ENCODE results near the gene SORCS3.

Gene SORCS3

GRCh38 chr10:104937567-104937966 lies 296.5 kb downstream of the SORCS3 start:
- no peak for TF ChIP-seq CTCF (IDR thresholded peaks at IDR 0.05)
- no peak overlapping the region for H3K4me3 ChIP-seq (ENCODE audit: low read depth in 1 of 2, low read length in 1 of 2)
- H3K36me3 ChIP-seq = no peaks in the 10 kb centered on the region
- H3K27me3 ChIP-seq = no peaks in the 10 kb centered on the region
- no peaks in the 10 kb centered on the region for H3K9me3 ChIP-seq
- no peaks in the 10 kb centered on the region for H3K4me1 ChIP-seq (ENCODE audit: control insufficient read depth in 1 of 2, insufficient read depth in 1 of 2, low read depth in 1 of 2, low read length in 1 of 2)
- H3K27ac ChIP-seq = no peak overlapping the region

GRCh38 chr10:104938031-104938430 lies 296.9 kb downstream of the SORCS3 start:
- H3K27ac ChIP-seq = no peak overlapping the region
- H3K9me3 ChIP-seq = no peaks in the 10 kb centered on the region
- H3K4me1 ChIP-seq (ENCODE audit: control insufficient read depth in 1 of 2, insufficient read depth in 1 of 2, low read depth in 1 of 2, low read length in 1 of 2) = no peaks in the 10 kb centered on the region
- H3K27me3 ChIP-seq = no peaks in the 10 kb centered on the region
- no peak overlapping the region for H3K4me3 ChIP-seq (ENCODE audit: low read depth in 1 of 2, low read length in 1 of 2)
- no peaks in the 10 kb centered on the region for H3K36me3 ChIP-seq
- TF ChIP-seq CTCF (IDR thresholded peaks at IDR 0.05) = no peak

GRCh38 chr10:104941662-104942061 lies 300.6 kb downstream of the SORCS3 start:
- H3K4me1 ChIP-seq (ENCODE audit: control insufficient read depth in 1 of 2, insufficient read depth in 1 of 2, low read depth in 1 of 2, low read length in 1 of 2) = no peaks in the 10 kb centered on the region
- no peaks in the 10 kb centered on the region for H3K36me3 ChIP-seq
- H3K27me3 ChIP-seq = no peaks in the 10 kb centered on the region
- H3K4me3 ChIP-seq (ENCODE audit: low read depth in 1 of 2, low read length in 1 of 2) = no peak overlapping the region
- H3K9me3 ChIP-seq = no peaks in the 10 kb centered on the region
- H3K27ac ChIP-seq = no peak overlapping the region
- no peak for TF ChIP-seq CTCF (IDR thresholded peaks at IDR 0.05)

GRCh38 chr10:104947314-104947713 lies 306.2 kb downstream of the SORCS3 start:
- Histone ChIP-seq H3K27ac (no peak overlapping the region), H3K9me3 (no peaks in the 10 kb centered on the region)
- TF ChIP-seq CTCF (IDR thresholded peaks at IDR 0.05) = no peak

GRCh38 chr10:104957178-104957841 lies 316.2 kb downstream of the SORCS3 start:
- H3K27ac ChIP-seq = no peak overlapping the region
- no peaks in the 10 kb centered on the region for H3K27me3 ChIP-seq
- no peak overlapping the region for H3K4me3 ChIP-seq (ENCODE audit: low read depth in 1 of 2, low read length in 1 of 2)
- H3K4me1 ChIP-seq (ENCODE audit: control insufficient read depth in 1 of 2, insufficient read depth in 1 of 2, low read depth in 1 of 2, low read length in 1 of 2) = no peaks in the 10 kb centered on the region
- no peak for TF ChIP-seq CTCF (IDR thresholded peaks at IDR 0.05)
- H3K36me3 ChIP-seq = no peaks in the 10 kb centered on the region
- H3K9me3 ChIP-seq = no peaks in the 10 kb centered on the region

More at GRCh38 chr10:104947314-104947713, 306.2 kb downstream of the SORCS3 start:
- no peaks in the 10 kb centered on the region for H3K4me1 ChIP-seq (ENCODE audit: control insufficient read depth in 1 of 2, insufficient read depth in 1 of 2, low read depth in 1 of 2, low read length in 1 of 2)
- no peaks in the 10 kb centered on the region for H3K36me3 ChIP-seq
- no peaks in the 10 kb centered on the region for H3K27me3 ChIP-seq
- H3K4me3 ChIP-seq (ENCODE audit: low read depth in 1 of 2, low read length in 1 of 2) = no peak overlapping the region

Data from neutrophil (primary cell).